ENCODE data around the gene ARHGAP10.
"Not testable (repeated sequence)": the region's sequence is repeated elsewhere in the genome, so short reads cannot be mapped to it uniquely, and the experiment has no call there.

Gene ARHGAP10

GRCh38 chr4:147794787-147795413, 63.0 kb downstream of the ARHGAP10 start:
- DNase-seq (ENCODE audit: low spot score) = no peak

DNA sequence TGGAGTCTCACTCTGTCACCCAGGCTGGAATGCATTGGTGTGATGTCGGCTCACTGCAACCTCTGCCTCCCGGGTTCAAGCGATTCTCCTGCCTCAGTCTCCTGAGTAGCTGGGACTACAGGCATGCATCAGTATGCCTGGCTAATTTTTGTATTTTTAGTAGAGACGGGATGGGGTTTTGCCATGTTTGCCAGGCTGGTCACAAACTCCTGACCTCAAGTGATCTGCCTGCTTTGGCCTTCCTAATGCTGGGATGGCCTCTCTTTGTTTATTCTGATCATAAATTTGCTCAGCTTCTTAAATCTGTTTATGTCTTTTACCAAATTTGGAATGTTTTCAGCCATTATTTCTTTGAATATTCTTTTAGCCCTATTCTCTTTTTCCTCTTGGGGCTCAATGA, 67.2 kb downstream of the ARHGAP10 start:
- not testable (repeated sequence) for DNase-seq (ENCODE audit: low spot score)

DNA sequence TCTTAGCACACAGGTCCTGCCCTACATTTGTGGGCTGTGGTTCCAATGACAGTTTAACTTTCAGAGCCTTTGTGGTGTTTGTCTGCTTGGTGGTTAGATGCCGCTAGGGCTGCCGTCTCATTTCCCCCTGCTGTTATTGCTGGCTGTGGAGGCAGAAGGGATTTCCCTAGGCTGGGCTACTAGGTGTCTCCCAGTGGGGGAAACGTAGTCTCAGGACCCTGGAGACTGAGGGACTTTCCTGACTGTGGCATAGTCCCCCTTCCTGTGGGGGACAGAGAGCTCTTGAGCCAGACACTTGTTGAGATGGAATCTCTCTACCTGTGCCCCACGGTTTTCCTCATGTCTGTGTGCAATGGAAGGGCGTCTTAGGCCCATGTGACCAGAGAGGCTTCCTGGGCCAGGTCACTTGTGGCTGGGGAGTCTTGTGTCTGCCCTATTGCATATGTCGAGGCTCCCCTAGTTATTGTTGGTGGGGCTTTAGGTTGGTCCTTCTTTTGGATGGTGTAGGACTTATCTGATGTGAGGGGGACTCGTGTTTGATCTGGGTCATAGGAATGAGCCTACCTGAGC, 68.2 kb downstream of the ARHGAP10 start:
- DNase-seq (ENCODE audit: low spot score) = no peak

- DNase-seq (ENCODE audit: low spot score) = no peak
Observed at GRCh38 chr4:147801820-147802219, 69.9 kb downstream of the ARHGAP10 start.

- DNase-seq (ENCODE audit: low spot score) = no peak
Observed at GRCh38 chr4:147802346-147802745, 70.5 kb downstream of the ARHGAP10 start.

DNA sequence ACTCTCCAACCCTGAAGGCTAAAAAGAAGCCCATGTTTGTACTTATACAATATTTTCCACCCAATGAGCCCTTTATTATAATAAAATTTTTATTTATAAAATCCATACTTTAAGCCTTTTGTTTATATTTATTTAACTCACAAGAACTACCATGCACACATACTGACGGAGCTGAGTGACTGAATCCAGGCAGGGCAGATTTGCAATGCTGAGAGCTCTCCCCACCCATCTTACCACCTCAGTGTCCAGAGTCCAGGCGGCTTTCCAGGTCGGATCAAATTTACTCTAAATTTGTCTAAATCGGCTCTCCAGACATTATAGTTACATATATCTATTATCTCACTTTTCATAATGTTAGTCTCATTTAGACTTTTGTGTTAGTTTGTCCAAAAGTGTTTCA, 74.1 kb downstream of the ARHGAP10 start:
- DNase-seq (ENCODE audit: low spot score) = no peak

- DNase-seq (ENCODE audit: low spot score) = no peak
Observed at GRCh38 chr4:147808447-147808846, 76.6 kb downstream of the ARHGAP10 start.

- no peak for DNase-seq (ENCODE audit: low spot score)
Observed at GRCh38 chr4:147809211-147809610, 77.3 kb downstream of the ARHGAP10 start.

GRCh38 chr4:147811878-147812277, 80.0 kb downstream of the ARHGAP10 start:
- no peak for DNase-seq (ENCODE audit: low spot score)

DNA sequence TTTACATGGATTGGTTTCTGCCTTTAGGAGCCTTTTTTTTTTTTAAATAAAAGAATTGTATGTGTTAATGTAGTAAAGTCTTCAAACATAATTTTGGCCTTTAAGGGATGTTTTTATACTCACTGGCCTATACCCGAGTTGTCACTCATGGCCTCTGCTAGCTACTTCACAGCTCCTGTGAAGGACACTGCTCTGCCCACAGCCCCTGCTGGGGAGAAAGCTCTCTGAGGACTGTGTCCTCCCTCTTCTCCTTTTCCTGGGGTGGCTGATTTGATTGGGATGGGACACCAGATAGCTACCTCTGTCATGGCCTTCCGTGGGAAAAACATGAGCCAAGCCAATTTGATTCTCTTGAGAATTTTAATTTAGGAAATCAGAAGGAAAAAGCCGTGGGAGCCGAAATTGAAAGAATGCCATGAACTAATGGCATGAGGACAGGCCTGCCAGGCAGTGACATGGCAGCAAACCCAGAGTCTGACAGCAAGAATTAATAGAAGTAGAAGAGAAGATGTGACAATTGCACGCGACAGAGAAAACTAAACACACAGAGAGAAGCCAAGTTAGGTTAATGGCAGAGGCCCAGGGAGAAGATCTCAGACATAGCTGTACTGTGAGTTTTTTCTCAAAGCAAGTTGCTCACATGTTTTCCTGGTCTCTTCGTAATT, 81.4 kb downstream of the ARHGAP10 start:
- peak; percentile 51 for DNase-seq (ENCODE audit: low spot score)

DNA sequence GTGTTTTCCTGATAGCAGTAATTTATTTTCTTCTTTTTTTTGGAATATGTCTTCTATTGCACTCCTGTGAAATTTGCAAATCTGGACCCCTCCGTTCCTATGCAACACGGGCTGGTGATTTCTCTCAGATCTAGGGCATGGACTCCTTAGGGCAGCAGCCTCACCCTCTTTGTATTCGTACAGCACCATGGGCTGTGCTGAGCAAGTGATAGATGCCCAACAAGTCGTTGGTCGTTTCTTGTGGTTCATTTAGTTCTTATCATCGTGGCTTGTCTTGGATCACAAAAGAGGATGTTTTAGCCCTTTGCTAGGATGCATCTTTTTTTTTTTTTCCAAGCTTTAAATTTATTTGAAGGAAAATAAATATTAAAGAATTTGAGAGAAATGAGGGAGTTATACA, 82.1 kb downstream of the ARHGAP10 start:
- DNase-seq (ENCODE audit: low spot score) = no peak

GRCh38 chr4:147814376-147814775, 82.5 kb downstream of the ARHGAP10 start:
- DNase-seq (ENCODE audit: low spot score) = no peak

DNA sequence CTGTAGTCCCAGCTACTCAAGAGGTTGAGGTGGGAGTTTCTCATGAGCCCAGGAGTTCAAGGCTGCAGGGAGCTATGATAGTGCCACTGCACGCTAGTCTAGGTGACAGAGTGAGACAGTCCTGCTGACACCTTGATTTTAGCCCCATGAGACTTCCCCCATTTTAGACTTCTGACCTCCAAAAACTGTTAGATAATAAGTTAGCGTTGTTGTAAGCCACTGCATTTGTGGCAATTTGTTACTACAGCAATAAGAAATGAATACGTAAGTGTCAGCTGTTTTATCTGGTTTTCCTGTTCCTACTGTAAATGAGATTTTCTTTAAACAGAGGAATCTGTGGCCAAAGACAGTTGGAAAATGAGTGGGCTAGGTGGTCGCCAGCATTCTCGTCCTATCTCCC, 83.9 kb downstream of the ARHGAP10 start:
- DNase-seq (ENCODE audit: low spot score) = no peak

GRCh38 chr4:147816382-147817254, 84.7 kb downstream of the ARHGAP10 start:
- DNase-seq (ENCODE audit: low spot score) = no peak

DNA sequence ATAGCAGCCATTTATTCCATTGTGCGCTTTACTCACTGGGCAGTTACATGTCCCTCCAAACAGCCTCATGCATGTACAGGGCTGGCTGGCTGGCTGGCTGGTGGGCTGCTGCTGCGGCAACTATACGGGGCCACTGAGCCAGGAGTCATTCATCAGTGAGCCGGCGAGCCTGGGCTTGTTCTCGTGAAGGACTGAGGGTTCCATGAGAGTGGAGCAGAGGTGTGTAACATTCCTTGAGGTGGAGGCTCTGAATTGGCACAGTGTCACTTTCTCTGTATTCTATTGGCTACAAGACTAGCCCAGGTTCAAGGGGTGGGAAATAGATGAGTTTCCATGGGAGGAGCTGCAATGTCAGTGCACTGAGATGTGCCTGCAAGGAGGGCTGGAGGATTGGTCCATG, 89.1 kb downstream of the ARHGAP10 start:
- DNase-seq (ENCODE audit: low spot score) = no peak

DNA sequence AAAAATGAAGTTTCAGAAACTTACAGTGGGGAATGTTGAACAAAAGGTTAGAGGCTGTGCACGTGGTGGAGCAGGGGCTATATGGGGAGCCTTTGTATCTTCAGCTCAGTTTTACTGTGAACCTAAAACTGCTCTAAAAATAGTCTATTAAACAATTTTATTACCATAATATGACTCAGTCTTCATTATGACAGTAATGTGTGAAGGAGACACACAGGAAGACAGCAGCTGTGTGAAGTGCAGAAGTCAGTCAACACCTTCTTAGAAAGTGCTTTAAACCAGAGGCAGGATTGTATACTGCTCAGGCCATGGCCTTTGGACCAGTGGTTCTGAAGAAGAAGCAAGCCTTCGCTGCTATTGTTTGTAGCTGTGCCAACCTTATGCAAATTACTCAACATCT, 89.7 kb downstream of the ARHGAP10 start:
- DNase-seq (ENCODE audit: low spot score) = no peak

DNA sequence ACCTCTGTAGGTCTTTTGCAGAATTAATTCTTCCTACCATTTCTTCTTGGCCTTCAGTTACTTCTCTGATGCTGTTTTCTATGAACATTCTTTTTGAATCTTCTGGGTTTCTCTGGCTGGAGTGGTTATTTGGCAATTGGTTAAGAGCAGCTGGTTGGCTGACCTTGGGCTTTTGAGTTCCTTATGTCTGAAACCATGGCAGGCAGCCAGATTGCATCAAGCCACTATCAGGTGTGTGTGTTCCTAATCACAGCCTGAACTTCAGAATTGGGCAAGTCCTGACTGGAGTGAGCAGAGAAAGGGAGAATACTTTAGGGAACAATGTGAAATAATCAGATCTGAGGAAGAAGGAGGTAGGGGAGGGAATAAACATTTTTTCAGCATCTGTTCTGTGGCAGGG, 90.2 kb downstream of the ARHGAP10 start:
- DNase-seq (ENCODE audit: low spot score) = no peak

DNA sequence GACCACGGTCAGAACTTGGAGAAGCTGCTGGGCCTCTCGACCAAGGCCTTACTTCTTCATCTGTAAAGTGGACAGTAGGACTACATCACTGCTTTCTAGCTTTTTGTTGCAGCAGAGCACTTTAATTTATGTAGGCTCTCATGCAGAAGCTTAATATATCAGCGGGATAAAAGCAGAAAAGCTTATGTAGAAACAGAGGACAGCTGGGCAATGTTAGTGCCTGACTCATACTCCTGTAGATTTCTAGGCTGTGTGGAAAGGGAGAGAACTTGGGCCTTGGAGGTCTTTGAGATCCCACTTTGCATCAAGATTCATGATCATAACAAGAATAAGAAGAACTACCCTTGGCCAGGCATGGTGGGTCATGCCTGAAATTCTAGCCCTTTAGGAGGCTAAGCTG, 91.2 kb downstream of the ARHGAP10 start:
- no peak for DNase-seq (ENCODE audit: low spot score)

- DNase-seq (ENCODE audit: low spot score) = no peak
Observed at GRCh38 chr4:147824316-147824715, 92.4 kb downstream of the ARHGAP10 start.

DNA sequence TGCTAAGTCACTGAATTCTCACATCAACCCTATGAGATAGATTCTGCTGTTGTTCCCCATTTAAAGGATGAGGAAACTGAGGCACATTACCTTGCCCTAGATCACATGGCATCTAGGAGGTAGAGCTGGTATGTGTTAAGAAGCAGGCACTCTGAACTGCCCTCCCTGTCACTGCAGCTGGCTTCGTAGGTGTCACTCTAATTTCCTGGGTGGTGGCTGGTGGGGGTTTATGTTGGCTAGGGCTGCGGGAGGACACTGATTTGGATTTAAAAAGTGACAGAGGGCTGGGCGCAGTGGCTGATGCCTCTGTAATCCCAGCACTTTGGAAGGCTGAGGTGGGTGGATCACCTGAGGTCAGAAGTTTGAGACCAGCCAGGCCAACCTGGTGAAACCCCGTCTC, 93.0 kb downstream of the ARHGAP10 start:
- no peak for DNase-seq (ENCODE audit: low spot score)

DNA sequence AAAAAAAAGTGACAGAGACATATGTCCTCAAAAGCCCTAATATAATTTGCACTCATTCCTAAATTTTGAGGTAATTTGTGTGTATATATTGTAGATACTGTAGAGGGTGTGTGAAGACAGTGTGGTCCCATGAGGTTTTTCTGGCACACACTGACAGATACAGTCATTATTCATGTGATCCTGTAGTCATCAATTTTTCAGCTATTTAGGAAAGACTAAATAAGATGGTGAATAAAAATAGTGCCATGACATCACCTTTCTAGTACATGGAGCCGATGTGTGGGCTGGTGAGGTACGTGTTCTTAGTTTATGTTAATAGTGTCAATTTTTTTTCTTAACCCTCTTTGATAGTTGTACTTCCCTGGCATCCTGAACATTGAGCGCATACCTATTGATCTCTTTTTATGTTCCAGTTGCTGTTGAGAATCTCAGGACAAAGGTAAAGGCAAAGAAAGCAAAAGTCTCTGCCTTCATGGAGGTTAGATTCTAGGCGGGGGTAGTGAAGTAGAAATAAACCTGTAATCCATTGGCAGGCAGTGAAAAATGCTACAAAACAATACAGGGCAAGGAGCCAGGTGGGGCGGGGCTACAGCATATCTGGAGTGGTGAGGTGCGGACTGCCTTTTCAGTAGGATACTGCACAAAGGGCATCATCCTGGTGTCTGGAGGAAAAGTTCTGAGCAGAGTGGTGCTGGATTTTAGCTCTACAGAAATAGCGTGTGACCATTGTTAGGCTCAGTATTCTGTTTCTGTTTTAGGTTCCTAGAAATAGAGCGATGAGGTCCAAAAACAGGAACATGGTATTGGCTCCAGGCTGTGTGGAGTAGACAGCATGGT, 93.8 kb downstream of the ARHGAP10 start:
- DNase-seq (ENCODE audit: low spot score) = no peak

GRCh38 chr4:147826288-147826646, 94.4 kb downstream of the ARHGAP10 start:
- no peak for DNase-seq (ENCODE audit: low spot score)
